Measurements from ENCODE around the gene PEPD.

The PEPD gene

DNA sequence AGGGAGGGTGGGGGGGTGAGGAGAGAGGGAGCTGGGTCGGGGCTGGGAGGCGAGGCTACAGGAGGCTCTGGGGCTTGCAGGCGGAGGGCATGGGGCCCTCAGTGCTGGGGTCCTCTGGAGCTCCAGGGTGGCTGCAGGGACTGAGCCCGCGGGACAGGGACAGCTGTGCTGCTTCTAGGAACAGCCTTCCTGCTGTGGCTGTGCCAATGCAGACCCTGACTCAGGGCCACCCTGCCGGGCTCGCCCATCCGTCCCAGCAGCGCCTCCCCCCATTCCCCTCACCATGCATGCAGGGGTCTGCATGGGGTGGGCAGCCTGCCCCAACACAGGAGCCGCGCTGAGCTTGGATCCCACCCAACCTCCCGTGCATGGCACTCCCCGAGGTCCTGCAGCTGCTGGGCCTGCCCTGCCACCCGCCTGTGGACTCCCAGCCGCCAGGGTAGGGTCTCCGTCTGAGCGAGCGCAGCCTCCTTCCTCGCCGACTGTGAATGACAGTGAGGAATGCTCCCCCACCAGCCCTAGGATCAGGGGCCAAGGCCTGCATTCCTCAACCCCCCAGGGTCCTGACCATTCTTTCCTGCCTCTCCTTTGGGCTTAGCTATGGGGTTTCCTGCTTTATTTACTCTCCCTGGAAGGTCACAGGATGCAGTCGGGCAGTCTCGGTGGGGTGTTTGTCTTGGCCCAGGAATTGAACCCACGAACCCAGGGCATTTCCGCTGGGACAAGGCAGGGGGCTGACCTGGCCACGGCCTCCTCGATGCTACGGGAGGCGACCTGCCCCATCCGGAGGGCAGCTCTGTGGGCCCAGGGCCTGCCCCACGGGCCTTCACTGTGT is 124.7 kb downstream of the PEPD start:
- no peak for DNase-seq (ENCODE audit: low read depth in 2 of 2)

DNA sequence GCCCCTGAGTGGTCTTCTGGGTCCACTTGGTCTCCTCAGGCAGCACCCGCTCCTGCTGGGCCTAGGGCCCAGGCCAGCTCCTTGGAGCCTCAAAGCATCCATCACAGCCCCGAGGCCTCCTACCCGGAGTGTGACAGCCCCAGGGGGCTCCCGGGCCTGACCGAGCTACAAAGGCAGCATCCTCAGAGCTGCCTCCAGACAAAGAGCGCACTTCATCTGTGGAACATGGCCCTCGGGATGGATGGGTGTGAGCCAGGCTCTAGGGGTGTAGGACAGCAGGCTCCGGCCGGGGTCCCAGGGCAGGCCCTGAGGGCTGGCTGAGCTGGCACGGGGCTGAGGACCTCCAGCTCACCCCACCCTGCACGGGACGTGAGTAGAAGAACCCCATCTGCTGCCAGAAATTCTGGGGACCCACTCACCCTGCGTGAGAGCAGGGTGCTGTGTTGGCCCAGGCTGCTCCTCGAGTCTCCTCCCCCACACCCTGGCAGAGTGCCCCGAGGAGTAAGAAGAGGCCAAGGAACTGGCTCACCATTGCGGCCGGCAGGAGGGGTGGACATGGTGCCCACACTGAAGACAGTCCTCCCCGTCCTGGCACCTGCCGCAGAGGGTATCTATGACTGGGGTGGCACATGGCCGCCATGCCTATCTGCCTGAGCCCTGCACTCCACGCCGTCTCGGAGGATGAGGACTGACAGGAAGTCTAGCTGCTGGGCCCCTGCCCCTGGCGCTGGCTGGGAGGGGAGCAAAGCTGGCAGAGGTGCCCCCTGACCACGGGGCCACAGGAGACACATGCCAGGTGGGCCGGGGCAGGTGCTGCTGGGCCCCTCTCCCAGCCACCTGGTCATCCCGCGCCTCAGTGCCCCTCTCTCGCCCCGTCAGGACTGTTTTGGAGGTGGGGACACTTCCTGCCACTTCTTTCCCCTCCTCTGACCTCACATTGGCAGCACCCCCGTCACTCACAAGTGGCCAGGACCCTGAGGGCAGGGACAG is 125.7 kb downstream of the PEPD start:
- no peak for DNase-seq (ENCODE audit: low read depth in 2 of 2)

DNA sequence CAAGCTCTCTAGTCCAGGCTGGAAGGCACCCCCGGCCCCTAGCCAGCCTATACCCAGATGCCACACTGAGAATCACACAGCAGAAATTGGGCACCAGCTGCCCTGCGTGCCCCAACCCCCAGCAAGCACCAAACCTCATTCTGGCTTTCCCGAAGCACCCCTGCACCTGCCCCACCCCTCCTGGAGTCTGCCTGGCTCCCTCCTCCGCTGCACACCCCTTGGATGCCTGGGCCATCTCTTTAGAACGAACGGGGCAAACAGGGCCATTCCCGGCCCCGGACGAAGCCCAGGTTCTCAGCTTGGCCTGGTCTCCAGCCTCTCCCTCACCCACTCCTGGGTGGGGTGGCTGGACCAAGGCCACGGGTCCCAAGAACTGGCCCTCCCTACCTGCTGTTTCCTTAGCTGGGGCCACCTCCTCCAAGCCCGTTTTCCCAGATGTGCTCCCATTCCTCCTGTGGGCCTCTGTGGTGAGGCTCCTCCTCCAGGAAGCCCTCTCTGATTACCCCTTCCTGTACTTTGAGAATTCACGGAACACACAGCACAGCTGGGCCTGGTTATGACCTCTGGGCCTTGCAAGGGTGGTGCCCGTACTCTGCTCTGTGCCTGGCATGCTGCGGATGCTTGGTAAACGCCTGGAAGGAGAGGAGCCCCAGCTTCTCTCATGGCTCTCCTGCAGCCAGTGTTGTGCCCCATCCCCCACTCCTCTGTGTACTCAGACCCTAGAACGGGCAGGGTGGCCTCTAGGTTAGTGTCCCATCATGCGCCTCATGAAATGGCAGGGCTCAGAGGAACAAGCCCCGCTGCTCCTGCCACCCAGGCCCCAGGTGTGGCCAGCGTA is 126.6 kb downstream of the PEPD start:
- DNase-seq (ENCODE audit: low read depth in 2 of 2), result no peak

DNA sequence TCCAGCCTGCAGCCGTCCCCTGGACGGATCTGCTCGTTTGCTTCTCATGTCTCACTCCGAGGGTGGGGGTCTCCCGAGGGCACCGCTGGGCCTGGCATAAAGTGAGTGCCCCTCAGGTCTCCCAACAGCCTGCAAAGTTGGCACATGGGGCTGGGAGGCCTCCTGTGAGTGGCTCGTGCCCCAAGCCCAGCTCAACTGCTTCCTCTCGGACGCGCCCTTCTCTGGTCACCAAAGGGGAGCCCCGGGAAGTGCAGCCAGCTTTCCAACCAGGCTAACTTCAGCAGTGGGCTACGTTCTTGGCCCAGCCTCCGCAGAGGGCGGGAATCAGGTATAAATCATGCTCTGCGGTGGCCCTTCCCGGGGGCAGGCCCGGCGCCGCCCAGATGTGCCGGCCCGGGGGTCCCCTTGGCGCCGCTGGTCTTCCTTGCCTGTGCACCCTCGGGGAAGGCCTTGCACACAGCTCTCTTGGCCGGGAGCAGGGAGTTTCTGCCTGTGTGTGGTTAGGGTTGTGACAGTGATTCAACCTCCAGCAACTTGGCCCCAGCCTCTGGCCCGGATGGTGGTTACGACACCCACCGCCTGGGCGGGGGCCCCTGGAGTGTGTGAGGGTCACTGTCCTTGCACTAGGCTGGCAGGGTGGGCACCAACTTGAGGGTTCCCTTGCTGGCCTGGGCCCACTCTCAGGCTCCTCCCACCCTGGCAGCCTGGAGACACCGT is 127.4 kb downstream of the PEPD start:
- DNase-seq (ENCODE audit: low read depth in 2 of 2), result no peak

DNA sequence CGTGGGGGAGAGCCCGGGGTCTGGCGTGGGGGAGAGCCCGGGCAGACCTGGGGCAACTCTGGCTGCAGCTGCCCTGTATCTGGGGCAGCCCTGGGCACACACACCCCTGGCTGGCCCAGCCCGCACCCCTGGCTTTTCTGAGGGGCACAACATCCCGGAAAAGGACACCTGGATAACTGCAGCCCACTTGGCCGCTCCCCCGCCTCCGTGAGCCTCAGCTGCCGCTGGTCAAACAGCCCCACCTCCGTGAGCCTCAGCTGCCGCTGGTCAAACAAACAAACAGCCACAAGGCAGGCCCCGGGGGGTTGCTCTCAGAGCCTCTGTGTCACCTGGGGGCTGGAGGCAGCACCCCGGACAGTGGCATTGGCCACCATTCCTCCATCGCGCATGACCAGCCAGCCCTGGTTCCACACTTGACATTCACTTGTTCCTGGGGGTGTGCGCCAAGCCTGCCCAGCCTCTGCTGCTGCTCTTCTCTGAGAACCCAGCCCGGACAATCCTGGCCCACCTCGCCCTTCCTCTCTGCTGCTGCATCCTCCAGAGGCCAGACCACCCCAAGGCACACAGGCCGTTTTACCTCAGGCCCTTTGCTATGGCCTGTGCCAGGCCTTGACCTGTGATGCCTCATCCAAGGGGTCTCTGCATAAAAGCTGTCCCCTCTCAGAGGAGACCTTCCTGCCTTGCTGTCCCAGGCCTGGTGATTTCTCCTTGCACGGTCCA is 128.1 kb downstream of the PEPD start:
- no peak for DNase-seq (ENCODE audit: low read depth in 2 of 2)

DNA sequence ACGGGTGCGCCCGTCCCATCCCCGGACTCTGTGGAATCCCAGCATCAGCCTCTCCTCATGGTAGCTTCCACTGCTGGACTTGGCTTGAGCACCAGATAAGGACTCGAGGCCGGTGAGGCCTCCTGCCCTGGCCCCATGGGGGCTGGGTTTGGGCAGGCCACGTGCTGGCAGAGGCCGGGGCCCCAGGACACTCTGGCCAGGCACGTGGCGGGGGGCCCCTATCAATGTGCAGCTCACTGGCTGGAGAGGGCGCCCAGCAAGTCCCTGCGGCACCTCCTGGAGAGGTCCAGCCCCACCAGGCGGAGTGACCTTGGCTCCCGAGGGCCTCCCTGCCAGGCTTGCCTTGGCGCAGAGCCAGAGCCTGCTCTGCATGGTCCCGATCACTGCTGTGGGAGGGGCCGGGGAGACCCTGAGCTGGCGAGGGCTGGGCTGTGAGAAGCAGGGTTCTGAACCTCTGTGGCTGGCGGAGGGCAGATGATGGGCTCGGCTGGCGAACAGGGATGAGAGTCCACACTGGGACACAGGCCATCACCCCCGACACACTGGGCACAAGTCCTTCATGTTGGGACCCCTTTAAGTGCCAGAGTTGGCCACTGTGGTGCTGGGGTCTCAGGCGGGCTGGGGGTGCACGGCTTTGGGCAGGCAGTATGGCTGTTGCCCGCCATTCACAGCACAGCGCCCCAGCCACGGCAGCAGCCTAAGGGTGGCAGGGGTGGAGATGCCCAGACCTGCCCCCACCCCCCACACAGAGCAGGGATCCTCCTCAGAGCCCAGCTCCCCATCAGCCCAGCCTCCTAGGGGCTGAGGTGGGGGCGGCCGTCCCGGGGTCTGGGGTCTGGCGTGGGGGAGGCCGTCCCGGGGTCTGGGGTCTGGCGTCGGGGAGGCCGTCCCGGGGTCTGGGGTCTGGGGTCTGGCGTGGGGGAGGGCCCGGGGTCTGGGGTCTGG is 129.0 kb downstream of the PEPD start:
- no peak for DNase-seq (ENCODE audit: low read depth in 2 of 2)

DNA sequence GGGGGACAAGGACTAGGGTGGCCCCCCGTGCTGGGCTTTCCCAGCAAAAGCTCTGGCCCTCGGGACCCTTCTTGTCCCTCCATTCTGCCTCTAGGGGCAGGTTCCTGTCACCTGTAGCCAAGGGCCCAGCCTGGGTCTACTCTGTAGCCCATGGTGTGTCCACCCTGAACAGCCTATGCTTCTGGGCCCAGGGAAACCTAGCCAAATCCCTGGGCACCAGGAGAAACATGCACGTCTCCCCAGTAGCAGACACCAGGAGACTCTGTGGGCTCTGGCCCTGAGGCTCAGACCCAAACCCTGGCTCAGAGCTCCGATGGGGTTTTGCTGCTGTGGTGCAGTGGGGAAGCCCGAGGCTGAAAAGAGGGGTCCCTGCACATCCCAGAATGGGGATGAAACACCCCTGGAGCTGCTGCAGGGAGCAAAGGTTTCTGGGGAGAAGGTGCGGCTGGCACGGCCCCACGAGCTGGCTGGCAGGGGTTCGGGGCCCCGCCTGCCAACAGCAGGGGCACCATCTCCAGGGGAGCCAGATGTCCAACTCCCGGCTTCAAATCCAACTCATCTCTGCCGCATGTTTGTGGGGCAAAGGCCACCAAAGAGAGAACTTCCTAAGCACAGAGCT is 129.9 kb downstream of the PEPD start:
- no peak for DNase-seq (ENCODE audit: low read depth in 2 of 2)

DNA sequence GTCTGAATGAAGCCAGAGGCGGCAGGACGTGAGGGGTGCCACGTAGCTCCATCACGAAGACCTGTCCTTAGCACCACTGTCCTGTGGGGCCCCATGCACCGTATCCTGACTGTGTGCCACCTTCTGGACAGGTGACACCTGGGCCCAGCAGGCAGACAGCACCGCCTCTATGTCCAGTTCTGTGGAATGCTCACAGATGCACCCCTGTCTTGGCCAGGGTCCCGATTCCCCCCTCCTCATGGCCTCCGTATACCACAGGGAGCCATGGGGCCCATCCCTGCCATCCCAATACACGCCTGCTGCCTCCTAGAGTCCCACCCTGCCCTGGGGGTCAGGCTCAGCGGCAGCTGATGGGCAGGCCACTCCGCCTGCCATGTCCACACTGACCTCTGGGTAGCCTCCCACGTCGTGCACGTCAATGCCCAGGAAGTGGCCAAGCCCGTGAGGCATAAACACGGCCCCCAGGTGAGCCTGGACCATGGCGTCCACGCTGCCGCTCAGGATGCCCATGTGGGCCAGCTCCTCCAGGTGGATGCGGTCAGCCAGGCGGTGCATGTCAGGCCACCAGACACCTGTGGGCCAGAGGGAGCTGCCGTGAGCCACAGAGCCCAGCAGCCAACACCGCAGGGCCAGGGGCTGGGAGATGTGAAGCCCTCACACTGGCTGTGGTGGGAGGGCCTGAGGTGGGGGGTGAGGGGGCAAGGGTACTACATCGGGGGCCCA is 130.5 kb downstream of the PEPD start:
- DNase-seq (ENCODE audit: low read depth in 2 of 2), result no peak

DNA sequence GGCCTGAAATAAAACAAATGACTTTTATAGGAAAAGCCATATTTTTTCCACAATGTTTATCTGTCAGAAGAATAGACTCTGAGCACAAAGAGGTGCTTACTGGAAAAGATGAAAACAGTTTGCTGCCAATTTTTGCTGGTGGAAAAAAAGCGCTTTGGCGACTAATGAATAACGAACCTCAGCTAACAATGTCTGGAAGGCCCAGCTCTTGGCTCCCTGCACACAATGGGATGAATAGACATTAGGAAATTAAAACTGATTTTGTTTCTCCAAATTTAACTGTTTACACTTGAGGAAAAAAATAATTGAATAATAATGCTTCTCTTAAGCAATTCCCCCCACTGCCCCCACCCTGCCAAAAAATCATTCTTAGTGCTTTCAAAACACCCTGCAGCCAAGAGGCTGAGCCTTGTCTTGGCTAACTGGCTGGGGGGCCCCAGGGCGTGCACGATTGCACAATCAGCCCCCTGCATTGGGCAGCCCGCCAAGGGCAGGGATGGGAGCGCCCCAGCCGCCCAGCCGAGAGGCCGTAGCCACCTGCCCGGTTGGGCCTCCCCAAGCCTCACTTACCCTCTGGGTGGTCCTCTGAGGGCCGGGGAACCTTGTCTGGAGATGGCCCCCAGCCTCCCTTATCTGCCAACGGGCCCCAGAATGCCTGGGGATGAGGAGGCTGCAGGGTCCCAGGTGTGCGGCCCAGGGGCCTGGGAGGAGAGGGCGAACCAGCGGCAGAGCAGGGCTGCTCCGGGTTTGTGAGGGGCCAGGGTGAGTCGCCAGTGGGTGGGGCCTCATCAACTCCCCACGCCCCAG is 131.3 kb downstream of the PEPD start:
- no peak for DNase-seq (ENCODE audit: low read depth in 2 of 2)

DNA sequence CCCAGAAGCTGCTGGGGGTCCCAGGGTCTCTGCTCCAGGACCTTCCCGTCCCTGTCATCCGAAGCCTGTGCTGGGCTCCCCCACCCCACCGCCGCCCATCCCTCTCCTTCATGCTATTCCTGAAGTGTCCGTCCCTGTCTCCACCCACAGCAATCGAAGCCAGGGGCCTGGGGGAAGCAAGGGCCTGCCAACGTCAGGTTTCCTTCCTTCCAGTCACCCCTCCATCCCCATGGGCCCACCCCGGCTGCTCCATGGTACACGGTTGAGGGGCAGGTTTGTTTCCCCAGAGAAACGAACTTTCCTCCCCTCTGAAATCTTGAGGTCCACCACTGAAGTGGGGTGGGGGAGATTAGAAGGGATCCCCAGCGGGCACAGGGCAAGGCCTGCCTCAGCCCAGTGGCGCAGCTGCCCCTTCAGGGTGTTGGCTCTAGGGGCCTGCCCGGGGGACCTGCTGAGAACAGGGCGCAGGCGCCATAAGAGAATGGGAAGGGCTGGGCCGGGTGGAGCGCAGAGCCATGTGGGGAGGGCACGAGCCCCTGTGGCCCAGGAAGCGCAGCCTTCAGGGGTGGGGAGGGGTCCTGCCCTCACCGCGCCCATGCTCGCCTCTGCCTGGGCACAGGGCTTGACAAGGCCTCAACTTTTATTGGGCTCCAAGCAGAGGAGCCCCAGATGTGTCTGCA is 132.0 kb downstream of the PEPD start:
- DNase-seq (ENCODE audit: low read depth in 2 of 2), result no peak

DNA sequence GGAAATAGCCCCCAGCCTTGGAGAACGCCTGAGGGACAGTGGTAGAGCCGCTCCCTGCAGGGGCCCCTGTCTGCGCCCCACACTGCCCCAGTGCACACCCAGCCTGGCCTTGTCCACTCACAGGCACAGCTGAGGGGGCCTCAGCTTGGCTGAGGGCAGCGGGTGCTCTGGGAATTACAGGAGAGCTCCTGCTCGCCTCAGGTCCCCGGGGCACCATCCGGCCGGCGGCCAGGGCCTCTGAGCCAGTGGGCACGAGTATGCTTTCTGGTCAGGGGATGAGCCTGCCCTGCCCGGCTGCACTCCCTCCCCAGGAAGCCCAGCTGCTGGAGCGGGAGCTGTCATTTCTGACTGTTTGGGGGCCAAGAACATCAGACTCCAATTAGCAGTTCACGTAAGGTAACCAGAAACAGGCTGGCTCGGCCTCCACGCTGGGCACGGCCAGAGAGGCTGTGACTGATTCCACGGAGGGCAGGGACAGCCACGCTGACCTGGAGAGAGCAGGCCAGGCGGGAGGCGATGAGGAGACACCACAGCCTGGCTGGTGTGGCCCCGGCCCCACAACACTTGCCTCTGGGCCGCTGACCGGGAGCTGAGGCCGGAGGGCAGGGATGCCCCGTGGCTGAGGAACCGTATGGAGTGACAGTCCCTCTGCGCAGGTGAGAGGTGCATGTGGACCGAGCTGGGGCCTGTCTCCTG is 132.7 kb downstream of the PEPD start:
- DNase-seq (ENCODE audit: low read depth in 2 of 2), result no peak

DNA sequence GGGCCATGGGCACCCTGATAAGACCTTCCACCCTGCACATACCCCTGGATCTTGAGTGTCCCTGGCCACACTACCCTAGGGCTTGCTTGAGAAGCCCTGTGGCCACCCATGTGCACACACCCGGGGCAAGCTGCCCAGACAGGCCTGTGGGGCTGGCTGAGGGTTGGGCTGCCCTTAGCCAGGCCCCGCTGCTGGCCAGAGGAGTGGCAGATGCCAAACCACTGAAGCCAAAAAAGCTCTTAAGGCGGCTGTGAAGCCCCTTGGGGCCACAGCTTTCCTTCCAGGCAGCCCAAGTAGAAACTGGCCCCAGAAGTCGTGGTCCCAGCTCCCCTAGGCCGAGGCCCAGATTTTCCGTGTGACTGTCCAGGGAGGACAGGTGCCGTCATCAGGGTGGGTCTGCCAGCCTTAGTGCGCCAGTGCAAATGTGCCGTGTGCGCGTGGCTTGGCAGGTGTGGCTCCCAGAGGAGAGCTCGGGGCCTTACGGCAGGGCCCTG is 133.3 kb downstream of the PEPD start:
- no peak for DNase-seq (ENCODE audit: low read depth in 2 of 2)

DNA sequence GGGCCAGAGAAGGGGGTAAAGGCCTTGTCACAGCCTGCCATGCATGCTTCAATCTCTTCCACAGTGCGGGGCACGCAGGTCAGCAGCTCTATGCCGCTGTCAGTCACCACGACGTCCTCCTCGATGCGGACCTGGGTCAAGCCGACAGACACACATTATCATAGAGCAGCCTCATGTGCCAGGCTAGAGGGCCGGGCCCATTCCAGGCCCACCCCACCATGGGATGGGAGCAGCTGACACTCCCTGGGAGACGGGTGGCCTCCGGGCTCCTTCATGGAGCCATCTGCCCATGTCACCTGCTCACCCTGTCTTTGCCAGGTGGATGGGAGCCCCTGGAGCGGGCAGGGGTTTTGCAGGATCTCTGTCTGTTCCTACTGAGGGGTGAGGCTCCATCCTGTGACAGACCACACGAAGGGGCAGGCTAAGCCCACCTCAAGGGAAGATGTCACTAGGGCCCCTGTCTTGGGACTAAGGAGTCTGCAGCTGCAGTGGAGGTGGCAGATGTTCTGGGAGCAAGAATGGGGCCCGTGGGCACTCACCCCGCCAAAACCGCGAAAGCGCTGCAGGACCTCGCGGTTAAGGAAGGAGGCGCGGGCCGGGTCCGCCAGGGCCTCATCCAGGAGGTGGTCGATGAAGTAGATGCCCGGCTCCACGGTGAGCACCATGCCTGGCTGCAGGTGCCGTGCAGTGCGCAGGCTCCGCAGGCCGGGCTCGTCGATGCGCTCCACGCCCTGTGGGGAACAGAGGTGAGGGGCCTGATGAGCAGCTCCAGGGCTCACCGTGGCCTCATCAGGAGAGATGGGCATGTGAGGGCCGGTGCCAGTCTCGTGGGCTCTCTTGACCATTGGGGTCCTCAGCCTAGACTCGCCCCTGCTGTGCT is 134.0 kb downstream of the PEPD start:
- DNase-seq (ENCODE audit: low read depth in 2 of 2), result no peak

DNA sequence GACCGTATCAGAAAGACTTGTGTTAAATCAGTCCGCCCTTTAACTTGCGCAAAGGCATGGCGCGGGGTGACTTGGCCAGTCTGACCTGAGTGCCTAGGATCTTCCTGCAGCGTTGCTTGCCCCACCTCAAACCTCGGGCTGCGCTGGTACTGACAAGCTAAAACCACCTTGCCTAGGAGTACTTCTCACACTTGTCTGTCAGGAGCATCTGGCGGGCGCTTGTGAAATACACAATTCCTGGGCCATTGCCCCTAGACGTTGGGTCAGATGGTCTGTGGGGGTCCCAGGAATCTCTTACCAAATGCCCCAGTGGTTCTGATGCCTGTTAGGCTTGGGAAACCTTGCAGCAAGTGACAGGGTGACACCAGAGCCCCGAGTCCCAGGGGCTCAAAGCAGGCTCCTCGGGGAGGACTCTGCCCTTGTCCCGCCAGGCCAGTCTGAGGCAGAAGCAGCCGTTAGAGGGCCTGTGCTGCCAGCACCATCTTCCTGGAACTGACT is 135.2 kb downstream of the PEPD start:
- DNase-seq (ENCODE audit: low read depth in 2 of 2), result no peak

DNA sequence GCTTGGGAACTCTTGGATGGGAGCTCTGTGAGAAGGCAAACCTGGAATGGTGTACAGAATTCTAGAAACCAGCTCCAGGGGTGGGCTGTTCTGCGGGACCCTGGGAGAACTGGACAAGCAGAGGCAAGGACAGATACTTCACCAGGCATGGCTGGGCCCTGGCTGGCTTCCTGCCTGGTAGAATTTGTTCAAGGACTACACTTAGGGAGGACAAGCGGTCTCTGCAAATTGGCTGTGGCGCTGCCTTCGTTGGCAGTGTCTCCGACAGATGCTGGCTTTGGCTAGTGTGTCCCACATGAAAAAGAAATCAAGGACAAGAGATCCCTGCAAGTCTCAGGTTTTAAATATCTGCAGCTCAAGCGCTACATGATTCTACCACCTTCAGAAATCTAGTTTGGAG is 135.6 kb downstream of the PEPD start:
- DNase-seq (ENCODE audit: low read depth in 2 of 2), result no peak
